Central memory CD4-positive, alpha-beta T cell (primary cell): ENCODE data around the gene CCNY.

Source experiments
- DNase-seq: peaks from one replicate; pipeline ENCODE4 v3.0.0; 2022

The CCNY gene

DNA sequence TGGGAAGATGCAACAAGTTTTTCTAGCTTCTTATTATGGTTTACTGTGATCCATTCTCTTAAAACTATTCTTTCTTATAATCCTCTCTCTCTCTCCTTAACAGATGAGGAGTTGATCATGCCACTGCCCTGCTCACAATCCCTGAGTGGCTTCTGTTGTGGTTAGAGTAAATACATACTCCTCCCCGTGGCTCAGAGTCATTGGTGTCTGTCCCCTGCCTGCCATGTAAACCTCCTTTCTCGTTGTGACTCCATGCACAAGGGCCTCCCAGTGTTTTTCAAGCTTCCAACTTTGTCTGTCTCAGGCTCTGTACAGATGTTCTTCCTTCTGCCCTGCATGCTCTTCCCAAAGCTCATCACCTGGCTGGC lies 20.4 kb downstream of the CCNY start:
- DNase-seq = no peak

DNA sequence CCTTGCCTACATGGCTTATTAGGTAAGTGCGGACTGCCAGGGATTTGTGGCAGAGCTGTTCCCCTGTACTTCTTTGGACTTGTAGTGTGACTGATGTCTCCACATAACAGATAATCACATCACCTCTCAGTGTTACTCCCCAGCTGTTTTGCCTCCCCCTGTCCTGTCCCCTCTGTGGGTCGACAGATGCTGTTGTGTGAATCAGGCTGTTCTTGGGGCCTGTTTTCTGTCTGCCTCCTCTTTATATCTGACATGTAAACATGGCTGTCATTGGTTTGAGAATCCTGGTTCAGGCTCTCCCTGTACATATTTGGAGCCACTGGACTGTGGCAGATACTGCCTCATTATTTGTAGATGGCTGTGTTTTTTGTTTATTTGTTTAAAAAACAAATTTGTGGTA lies 22.7 kb downstream of the CCNY start:
- no peak for DNase-seq

DNA sequence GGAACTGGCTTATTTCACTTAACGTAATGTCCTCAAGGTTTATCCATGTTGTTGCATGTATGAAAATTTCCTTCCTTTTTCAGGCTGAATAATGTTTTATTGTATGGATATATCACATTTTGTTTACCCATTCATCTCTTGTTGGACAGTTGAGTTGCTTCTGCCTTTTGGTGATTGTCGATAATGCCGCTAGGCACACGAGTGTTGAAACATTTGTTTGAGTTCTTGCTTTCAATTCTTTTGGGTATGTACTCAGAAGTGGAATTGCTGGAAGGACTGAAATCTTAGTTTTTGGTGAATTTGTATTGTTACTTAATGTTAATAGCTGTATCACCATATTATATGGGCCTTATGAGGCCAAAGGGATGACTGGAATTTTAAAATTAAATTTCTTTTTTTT lies 23.6 kb downstream of the CCNY start:
- DNase-seq = no peak

DNA sequence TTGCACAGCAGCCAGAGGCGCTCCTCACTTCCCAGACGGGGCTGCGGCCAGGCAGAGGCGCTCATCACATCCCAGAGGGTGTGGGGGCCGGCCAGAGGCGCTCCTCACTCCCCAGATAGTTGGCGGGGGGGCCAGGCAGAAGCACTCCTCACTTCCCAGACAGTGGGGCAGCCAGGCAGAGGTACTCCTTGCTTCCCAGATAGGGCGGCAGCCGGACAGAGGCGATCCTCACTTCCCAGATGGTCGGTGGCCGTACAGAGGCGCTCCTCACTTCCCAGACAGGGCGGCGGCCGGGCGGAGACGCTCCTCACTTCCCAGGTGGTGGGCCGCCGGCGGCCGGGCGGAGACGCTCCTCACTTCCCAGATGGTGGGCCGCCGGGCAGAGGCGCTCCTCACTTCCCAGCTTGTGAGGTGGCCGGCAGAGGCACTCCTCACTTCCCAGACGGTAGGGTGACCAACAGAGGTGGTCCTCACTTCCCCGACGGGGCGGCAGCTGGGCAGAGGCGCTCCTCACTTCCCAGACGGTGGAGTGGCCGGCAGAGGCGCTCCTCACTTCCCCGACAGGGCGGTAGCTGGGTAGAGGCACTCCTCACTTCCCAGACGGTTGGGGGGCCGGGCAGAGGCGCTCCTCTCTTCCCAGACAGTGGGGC lies 26.5 kb downstream of the CCNY start:
- no peak for DNase-seq

DNA sequence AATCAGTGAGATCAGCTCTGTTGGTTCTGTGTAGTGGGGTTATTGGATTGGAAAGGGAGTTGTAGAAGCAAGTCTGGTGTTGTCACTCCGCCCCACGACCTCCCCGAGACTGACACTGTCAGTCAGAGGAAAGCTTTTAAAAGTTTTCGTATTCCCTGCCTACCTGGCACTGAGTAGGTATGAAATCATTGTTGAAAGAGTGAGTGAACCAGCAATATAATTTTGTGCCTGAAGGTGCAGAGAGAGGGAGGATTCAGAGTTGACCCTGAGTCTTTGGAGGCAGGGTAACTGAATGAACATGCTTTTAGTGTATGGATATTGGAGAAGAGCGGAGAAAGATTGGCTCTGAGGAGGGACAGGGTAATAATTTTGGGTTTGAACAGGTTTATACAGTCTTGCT lies 27.3 kb downstream of the CCNY start:
- DNase-seq = no peak

DNA sequence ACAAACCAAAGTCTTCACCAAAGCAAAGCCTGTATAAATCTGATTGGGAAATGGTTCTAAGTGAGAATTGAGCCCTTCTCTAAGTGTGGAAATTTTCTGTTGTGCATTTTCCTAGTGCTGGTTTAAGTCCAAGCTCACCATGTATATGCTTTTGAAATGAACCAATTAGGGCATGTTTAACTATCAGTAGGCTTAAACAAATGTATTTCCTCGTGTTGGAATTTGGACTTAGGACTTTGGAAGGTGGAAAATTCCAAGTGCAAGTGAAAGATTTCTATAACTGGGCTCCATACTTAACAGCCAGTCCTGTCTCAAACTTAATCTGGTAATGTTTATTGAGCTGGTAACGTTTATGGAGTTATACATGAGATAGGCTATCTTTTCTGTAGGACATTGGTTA lies 28.5 kb downstream of the CCNY start:
- DNase-seq = no peak

DNA sequence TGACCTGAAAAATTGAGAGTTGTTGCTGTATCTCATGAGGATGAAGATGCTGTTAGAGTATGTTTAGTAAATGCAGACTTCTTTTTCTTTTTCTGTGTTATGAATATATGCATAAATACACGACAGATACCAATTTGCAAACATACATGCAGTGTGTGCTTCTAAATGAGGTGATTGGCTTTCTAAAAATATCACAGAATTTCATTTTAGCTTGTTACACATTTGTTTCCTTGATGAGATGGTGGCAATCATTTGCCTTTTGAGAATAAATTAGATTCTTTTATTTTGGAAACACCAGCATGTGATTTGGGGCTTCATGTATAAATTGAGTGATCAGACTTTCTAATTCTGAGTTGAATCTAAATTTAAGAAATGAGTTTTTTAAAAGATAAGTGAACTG lies 29.7 kb downstream of the CCNY start:
- no peak for DNase-seq

DNA sequence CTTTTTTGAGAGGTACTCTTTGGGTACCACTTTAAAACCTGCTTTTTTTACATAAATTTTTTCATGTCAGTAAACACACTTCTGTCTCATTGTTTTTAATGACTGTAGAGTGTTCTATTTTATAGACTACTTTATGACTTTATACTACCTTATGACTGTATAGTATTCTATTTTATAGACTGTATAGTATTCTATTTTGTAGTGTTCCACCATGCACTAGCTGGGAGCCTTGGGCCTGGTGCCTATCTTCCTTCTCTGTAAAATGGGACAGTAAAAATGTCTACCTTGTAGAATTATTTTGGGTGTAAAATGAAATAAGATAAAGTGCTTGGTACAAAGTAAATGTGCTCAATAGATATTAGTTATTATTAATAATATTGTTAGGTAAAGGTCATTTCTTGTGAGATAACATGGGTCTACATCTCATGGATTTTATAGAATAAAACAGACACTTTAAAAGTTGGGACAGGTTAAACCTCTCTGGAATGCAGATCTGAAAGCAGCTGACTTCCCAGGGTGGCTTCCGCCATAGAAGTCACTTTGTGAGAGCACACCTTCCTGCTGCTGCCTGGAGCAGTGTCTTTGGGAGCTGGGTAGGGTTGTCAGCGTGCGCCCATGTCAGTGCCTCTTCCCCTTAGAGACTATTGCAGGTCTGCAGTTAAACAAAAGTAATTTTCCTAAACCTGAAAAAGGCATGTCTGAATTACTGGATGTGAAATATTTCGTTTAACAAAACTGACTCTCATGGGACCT lies 31.0 kb downstream of the CCNY start:
- DNase-seq = no peak

DNA sequence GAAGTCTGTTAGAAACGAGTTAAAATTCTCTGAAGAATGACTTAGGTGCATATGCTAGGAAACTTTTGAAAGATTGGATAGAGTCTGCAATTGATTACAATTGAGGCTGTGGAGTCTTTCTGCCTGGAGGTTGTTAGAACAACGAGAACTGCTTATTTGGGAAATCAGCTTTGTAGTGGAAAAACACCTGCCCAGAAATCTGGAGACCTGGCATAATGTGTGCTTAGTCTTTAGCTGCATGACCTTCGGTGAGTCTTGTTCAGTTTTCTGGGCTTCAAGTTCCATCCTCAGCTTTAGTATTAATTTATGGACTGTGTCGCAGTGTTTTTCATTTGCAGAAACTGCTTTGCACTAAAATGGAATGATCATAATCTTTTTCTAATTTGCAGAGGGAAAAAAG lies 31.7 kb downstream of the CCNY start:
- DNase-seq = no peak

DNA sequence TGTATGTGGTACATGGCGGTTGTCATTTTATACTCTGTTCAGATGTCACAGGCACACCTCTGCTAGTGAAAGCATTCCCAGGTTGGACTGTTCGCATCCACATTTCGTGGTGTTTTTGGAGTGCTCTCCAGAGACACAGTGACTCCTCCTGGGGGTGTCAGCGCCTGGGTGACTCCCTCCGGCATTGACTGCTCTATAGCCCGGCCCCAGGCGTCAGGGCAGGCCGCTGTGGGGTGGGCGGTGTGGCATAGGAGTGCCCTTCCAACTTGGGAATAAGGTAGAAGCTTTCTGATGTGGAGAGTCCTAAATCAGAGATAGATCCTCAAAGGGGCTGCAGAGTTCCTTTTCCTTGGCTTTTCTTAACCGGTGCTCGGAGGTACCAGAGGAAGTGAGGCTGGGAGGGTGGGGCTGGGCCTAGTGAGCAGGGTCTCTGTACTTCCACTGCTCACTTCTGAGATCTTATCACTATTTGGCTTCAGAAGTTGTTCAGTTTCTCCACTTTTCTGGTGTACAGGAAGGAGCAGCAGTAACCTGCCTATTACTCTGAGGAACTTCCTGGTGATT lies 32.3 kb downstream of the CCNY start:
- no peak for DNase-seq

DNA sequence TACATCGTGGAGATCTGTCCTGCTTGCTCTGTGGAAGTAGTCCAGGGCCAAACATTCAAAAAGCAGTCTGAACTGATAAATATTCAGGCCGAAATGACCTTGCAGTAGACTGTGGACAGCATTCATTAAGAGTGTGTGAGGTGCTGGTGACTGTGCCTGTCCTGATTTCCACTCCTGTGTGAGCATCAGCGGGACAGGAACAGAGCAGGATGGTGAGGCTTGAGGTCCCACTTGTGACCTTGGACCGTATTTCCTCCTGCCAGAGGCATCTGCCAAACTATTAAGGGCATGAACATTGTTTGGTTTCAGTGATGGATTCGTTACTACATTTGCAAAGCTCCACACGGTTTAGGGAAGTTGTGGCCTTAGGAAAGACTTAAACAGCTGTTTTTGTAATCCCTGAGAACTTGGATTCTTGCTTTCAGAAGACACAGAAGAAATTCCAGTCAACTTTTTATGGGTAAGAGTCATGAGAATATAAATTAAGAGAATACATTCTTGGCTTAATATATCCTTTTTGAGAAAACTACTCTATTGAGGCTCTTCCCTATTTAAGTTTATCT lies 32.8 kb downstream of the CCNY start:
- DNase-seq = no peak

DNA sequence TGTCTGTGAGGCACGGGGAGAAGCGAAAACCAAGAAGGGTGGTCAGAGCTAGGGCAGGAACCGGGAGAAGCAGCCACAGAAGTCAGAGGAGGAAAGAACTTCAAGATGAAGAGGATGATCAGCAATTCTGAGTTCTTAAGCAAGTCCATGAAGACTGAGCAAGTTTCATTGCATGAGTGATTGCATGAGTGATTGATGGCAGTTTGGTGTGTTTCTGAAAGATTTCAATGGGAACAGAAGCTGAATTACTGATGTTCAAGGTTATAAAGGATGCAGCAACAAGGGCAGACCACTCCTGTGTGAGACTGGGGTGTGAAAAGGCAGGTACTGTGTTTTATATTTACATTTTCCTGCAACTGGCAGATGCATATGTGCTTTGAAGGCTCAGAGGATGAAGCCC lies 35.4 kb downstream of the CCNY start:
- no peak for DNase-seq

DNA sequence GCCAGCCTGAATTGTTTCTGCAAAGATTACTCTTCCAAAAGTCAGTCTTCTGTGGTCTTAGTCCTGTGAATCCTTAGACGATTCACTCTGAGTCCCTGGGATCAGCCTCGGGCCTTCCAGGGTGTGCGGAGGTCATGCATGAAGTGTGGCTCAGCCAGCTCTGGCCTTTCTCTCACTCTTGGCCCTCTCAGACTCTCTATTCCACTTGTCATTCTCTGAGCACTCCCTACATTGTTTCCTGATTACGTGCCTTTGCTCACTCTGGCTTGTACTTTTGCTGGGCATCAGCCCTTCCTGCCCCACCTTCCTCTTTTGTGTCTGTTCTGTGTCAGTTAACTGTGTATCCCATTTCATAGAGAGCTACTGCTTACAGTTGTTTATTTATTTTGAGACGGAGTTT lies 36.0 kb downstream of the CCNY start:
- no peak for DNase-seq

DNA sequence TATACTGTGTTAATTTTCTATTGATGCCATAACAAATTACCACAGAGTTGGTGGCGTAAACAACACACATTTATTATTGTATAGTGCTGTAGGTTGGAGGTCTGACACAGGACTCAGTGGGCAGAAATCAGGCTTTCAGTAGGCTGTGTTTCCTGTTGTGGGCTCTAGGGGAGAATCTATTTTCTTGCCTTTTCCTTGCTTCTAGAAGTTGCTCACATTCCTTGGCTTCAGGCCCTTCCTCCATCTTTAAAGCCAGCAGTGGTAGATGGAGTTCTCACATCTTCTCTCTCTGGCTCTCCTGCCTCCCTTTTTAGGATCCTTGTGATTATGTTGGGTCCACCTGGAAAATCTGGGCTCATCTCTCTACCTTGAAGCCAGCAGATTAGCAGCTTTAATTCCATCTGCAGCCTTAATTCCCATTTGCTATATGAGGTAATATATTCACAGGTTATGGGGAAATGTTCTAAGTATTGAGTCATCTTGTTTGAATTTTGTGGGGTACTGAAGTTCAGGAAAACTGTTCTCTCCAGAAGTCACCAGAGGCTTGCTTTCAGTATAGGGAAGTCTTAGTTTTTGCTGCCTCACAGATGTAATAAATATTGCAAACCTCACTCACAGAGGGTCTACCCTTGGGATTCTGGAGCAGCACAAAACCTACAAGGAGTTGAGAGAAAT lies 38.9 kb downstream of the CCNY start:
- no peak for DNase-seq

DNA sequence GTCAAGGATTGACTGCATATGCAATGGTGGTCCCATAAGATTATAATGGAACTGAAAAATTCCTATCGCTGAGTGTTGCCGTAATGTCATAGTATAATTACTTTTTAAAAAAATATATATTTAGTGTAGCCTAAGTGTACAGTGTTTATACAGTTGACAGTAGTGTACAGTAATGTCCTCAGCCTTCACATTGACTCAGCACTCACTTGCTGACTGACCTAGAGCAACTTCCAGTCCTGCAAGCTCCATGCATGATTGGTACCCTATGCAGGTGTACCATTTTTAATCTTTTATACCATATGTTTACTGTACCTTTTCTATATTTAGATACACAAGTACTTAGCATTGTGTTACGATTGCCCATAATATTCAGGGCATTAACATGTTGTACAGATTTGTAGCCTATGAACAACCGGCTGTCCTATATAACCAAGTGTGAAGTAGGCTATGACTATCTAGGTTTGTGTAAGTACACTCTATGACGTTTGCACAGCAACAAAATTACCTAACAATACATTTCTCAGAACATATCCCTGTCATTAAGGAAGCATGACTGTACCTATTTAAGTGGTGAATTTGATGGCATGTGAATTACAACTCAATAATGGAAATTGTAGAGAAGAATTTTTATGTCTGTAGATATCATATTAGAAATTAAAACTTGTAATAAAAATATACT lies 40.9 kb downstream of the CCNY start:
- DNase-seq = no peak

DNA sequence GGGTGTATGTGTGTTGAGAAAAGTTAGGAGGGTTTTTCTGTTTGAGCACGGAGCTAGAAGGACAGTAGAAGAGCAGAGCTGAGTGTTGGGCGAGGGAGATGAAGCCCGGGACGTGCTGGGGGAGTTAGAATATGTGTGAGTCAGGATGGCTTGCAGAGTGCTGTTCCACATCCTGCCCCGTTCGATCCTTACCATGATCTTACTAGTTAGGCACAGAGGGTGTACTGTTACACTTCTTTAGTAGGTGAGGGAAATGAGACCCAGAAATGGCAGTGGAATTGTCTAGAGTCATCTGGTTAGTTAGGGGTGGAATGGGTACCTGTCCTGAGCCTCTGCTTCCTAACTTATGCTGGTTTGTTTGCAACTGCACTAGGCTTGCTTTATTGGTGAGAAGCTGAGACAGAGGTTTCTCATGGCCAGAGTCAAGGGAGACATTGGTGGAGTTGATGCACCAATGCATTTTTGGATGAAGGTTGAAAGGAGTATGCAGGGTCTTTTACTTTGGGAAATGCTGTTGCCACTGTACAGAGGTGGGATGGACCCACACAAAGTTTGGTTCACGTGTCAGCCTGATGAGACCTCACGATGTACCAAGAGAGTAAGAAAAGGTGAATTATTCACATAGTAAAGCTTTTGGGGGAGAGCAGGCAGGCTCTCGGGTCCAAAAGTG lies 42.4 kb downstream of the CCNY start:
- no peak for DNase-seq

DNA sequence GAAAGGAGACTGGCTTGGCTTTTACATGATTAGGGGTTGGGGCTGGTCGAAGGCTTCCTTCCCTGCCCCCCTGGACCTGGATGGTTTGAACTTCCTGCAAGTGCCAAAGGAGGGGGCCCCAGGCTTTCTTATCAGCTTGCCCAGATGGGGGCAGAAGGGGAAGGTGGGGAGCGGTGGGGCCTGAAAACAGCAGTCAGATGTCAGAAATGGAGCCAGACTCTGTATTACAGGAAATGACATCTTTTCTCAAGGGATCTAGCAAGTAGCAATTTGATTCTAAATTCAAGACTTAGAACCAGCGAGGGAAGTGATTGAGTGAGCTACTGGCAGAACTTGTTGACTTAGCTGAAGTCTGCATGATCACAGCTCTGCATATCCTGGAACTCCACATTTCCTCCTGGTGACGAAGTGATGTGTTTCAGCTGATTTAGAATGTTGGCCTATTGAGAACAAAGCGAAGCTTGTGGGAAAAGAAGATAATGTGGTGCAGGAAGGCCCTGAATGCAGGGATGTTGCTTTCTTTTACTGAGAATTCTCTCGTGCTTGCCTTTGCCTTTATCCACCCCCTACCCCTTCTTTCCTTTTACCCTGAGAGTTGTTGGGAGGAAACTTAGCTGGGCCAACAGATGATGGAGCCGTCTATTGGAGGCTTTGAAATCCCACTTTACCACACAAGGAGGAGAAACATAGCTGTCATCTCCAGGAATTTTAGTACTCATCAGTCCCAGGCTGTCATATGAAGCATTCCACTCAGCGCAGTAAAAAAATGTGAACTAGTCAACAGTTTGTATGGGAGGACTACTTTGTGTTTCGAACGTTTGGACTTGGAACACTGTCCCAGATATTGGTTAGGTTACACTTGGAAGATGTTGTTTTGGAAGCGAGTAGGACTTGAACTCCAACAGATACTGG lies 43.2 kb downstream of the CCNY start:
- DNase-seq = no peak

DNA sequence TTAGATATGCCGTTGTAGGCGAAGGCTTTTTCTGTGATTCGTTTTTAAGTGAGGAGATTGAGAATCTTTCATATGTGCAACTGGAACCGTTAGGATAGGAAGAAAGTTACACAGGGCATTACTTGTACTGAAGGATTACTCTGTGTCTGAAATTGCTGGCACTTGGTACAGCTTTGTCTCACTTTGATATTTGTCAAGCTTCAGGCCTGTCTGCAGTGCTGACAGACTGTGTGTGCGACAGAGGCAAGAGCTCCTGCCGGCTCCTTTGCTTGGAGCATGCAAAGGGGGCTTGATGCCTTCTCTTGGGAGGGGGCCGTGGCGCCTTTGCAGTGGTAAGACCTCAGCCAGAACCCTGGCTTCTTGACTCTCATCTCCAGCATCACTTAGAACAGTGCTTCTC lies 45.8 kb downstream of the CCNY start:
- no peak for DNase-seq

DNA sequence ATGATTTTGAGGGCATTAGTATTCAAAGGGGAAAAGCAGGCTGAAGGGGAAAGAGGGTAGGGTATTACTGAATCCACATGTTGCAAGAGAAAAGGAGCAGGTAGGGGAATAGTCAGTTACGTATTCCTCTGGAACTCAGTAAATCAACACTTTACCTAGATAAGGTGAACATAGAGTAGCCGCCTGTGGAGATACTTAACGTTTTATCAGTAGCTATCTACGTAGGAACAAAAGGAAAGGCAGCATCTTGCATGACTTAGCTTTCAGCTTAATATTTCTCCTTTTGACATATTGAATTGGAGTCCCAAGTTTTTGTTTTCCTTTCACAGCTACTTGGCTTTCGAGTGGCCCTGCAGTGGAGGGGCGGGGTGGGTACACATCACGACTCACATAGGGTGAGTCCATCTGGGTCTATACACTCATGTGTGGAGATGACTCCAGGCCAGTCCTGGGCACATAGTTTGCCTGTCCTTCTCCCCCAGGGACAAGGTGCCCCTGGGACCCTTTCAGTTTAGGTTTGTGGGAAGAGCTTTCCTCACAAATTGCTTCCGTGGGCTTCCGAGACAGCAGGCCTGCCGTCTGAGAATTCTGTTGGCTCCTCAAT lies 48.1 kb downstream of the CCNY start:
- DNase-seq = no peak

DNA sequence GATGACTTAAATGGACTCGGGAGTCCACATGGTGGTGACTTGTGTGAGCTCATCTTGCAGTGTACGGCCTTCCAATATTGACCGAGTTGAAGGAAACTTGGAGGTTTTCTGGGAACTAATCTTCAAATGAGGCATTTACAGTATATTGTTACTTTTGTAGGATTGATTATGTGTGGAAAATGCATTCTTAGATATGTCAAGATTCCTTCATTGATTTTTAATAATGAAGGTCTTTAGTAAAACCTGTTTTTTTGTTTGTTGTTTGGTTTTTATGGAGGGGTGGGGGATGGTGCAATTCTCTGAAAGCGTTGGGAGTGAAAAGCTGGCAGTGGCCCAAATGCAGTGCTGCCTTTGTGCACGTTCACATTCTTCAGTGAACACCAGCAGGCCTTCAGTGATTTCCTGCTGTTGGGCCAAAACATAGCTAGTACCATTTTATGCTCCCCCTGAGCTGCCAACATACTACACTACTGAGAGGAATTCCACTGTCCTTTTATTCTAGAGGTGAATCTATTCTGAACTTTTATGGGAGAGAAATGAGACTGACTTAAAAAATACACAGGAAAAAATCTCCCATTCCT lies 50.4 kb downstream of the CCNY start:
- no peak for DNase-seq

DNA sequence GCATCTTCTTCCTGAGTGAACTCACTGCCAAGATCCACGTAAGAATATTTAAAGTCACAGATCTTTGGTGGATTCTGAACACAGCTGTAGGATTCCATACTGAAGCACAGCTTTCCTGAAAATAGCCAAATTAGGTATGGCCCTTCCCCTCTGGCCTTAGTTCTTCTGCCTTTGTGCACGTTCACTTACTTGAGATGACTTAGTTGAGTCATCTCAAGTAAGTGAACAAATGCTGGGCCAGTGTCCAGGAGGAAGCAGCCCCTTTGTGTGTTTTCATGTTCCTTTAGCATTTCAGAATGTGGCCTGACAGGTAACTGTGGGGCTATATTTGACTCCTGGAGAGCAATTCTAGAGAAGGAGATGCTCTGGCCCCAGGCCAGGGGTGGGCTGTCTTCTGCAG lies 51.5 kb downstream of the CCNY start:
- no peak for DNase-seq
